ENCODE results near the gene CSH1. TPM values are rescaled to one million over a fixed set of nuclear protein-coding genes. Genes with fewer than 3 reads are reported as not detected.
"Not testable (repeated sequence)": the region's sequence is repeated elsewhere in the genome, so short reads cannot be mapped to it uniquely, and the experiment has no call there.

CSH1 gene
- total RNA-seq, 6 experiments from 2014 or later = not detected

DNA sequence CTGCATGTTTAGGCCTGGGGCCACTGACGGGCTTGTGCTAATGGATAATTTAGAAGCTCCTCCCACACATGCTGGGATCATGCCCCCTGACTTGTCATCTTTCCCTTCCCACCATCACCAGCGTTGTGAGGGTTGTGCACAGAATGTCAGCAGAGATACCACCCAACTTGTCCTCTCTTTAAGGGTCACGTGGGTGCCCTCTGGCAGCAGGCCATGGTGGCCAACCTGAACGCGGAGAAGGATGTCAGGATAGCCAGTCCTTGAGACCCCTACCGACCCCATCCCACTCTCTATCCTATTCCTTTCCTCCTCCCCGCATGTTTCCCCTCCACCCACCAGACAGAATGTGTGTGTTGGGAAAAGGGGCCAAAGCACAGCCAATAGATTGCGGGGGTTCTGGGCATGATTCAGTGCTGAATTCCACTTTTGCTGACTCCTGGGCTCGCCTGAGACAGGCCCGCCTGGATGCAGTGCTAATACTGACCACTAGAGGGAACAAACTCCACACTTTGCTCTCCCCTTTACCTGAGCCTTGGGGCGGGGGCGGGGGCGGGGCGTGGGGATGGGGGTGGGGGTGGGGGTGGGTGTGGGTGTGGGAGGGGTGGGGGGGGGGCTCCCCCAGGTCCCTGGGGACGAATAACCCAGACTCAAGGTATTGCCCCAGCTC is 14.3 kb downstream of the CSH1 start, which contains the start of gene GH2:
Gene GH2, minus strand, starts transcription at position 10 of the 667 bp plus-strand sequence. CDS start 143 bp downstream, outside the sequence.
- no peak within 1 kb of the TSS for H3K4me3 Mint-ChIP-seq
- H3K27me3 Mint-ChIP-seq (ENCODE audit: insufficient read depth) = peaks cover 36% of the 10 kb centered on the region

DNA sequence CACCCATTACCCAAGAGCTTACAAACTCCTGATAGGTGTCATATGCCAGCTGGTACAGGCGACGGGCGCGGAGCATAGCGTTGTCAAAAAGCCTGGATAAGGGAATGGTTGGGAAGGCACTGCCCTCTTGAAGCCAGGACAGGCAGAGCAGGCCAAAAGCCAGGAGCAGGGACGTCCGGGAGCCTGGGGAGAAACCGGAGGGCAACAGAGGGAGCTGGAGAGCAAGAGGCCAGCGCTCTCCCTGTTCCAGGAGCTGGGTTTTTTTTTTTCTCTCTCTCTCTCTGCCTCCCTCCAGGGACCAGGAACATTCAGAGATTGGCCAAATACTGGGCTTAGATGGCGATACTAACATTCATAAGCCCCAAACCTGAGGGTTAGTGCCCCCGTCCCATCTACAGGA is 15.0 kb downstream of the CSH1 start:
- H3K4me3 Mint-ChIP-seq; H3K36me3 Mint-ChIP-seq (ENCODE audit: low read depth); H3K4me1 Mint-ChIP-seq (ENCODE audit: low read depth); DNase-seq; H3K9me3 Mint-ChIP-seq; H3K27ac Mint-ChIP-seq: not testable (repeated sequence)
- peaks cover 38% of the 10 kb centered on the region for H3K27me3 Mint-ChIP-seq (ENCODE audit: insufficient read depth)

More for the DNA sequence above, 14.3 kb downstream of the CSH1 start, which contains the start of gene GH2:
- peak; percentile 46 for DNase-seq
- TF ChIP-seq CTCF (IDR thresholded peaks at IDR 0.05) = peak; percentile 75
- no peaks in the 10 kb centered on the region for H3K36me3 Mint-ChIP-seq (ENCODE audit: low read depth)
- no peaks in the 10 kb centered on the region for H3K9me3 Mint-ChIP-seq
- no peaks in the 10 kb centered on the region for H3K4me1 Mint-ChIP-seq (ENCODE audit: low read depth)
- H3K27ac Mint-ChIP-seq = no peak within 1 kb of the TSS

DNA sequence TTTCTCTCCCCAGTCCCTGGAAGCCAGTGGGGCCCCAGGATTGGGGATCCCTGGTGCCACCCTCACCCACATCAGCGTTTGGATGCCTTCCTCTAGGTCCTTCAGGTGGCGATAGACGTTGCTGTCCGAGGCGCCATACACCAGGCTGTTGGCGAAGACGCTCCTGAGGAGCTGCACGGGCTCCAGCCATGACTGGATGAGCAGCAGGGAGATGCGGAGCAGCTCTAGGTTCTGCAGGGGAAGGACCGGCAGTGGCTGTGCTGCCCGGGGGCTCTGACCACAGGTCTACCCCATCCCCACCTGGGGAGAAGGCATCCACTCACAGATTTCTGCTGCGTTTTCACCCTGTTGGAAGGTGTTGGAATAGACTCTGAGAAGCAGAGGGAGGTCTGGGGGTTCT is 15.7 kb downstream of the CSH1 start:
- Mint-ChIP-seq H3K4me3 (no peak overlapping the region), H3K36me3 (ENCODE audit: low read depth) (no peaks in the 10 kb centered on the region), H3K27me3 (ENCODE audit: insufficient read depth) (peaks cover 44% of the 10 kb centered on the region), H3K4me1 (ENCODE audit: low read depth) (no peaks in the 10 kb centered on the region), H3K27ac (no peak overlapping the region), H3K9me3 (no peaks in the 10 kb centered on the region)
- no peak for TF ChIP-seq CTCF (IDR thresholded peaks at IDR 0.05)
- DNase-seq = no peak

DNA sequence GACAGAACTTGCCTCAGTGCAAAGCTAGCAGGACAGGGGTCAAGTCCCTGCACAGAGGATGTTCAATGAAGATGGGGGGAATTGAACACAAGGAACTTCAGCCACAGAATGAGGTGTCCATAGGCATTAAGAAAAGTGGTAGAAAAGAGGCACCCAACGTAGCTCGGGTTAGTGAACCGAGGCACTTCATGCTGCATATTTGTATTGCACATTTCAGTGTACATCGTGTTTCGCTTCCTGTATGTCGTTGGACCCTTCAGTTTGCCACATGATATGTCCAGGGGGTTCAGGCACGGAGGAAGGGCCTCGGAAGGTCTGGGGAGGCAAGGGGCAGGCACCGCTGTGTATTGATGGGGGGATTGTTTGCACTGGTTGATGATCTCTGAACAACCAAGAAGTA is 18.0 kb downstream of the CSH1 start:
- DNase-seq; H3K9me3 Mint-ChIP-seq; H3K4me3 Mint-ChIP-seq; H3K27ac Mint-ChIP-seq; H3K4me1 Mint-ChIP-seq (ENCODE audit: low read depth); H3K36me3 Mint-ChIP-seq (ENCODE audit: low read depth): not testable (repeated sequence)
- peaks cover 26% of the 10 kb centered on the region for H3K27me3 Mint-ChIP-seq (ENCODE audit: insufficient read depth)

GRCh38 chr17:63874693-63875092 is 21.7 kb downstream of the CSH1 start:
- H3K4me3 Mint-ChIP-seq; H3K36me3 Mint-ChIP-seq (ENCODE audit: low read depth); H3K9me3 Mint-ChIP-seq; H3K27ac Mint-ChIP-seq; DNase-seq: not testable (repeated sequence)
- H3K27me3 Mint-ChIP-seq (ENCODE audit: insufficient read depth) = peaks cover 16% of the 10 kb centered on the region
- H3K4me1 Mint-ChIP-seq (ENCODE audit: low read depth) = peaks cover 18% of the 10 kb centered on the region

DNA sequence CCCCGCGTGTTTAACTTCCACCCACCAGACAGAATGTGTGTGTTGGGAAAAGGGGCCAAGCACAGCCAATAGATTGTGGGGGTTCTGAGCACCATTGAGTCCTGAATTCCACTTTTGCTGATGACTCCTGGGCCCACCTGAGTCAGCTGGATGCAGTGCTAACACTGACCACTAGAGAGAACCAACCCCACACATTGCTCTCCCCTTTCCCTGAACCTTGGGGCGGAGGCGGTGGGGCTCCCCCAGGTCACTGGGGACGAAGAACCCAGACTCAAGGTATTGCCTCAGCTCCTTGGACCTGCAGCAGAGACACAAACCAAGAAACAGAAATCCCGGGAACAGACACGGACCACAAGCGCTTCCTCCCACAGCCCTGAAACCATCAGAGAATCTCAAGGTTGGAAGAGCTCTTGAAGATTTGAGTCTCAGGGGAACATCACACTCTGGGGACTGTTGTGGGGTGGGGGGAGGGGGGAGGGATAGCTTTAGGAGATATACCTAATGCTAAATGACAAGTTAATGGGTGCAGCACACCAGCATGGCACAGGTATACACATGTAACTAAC is 22.2 kb downstream of the CSH1 start:
- peaks cover 16% of the 10 kb centered on the region for H3K27me3 Mint-ChIP-seq (ENCODE audit: insufficient read depth)
- H3K36me3 Mint-ChIP-seq (ENCODE audit: low read depth); H3K27ac Mint-ChIP-seq; H3K9me3 Mint-ChIP-seq; H3K4me3 Mint-ChIP-seq; DNase-seq: not testable (repeated sequence)
- H3K4me1 Mint-ChIP-seq (ENCODE audit: low read depth) = peaks cover 24% of the 10 kb centered on the region

- not testable (repeated sequence) for H3K9me3 Mint-ChIP-seq; DNase-seq; H3K4me3 Mint-ChIP-seq; H3K36me3 Mint-ChIP-seq (ENCODE audit: low read depth); H3K27ac Mint-ChIP-seq
- Mint-ChIP-seq H3K4me1 (ENCODE audit: low read depth) (peaks cover 28% of the 10 kb centered on the region), H3K27me3 (ENCODE audit: insufficient read depth) (peaks cover 12% of the 10 kb centered on the region)
Observed at GRCh38 chr17:63873577-63873976, 22.8 kb downstream of the CSH1 start, which contains the start of gene CSH2. CSH2 (minus strand) TSS chr17:63873677; CDS start chr17:63873614, 63 bp downstream.

DNA sequence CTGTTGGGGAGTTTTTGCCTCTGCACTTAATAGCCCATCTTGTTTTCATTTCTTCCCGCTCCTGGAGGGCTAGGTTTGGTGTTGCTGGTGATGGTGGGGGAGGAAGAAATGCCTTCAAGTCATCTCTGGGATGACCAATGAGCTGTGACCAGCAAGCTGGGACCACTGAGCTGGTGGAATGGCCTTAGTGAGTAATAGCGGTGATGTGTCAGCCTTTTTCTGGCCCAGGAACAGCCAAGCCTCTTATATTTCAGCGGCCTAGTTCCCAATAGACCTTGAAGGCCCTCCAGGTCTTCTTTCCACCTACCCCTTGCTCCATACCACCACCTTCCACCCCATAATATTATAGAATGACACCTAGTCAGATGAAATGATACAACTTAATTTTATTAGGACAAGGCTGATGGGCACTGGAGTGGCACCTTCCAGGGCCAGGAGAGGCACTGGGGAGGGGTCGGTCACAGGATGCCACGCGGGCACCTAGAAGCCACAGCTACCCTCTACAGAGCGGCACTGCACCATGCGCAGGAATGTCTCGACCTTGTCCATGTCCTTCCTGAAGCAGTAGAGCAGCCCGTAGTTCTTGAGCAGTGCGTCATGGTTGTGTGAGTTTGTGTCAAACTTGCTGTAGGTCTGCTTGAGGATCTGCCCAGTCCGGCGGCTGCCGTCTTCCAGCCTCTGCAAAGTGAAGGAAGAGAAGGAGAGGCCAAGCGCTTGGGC is 24.6 kb downstream of the CSH1 start:
- H3K27me3 Mint-ChIP-seq (ENCODE audit: insufficient read depth); H3K27ac Mint-ChIP-seq; H3K9me3 Mint-ChIP-seq; DNase-seq; H3K4me3 Mint-ChIP-seq; H3K36me3 Mint-ChIP-seq (ENCODE audit: low read depth): not testable (repeated sequence)
- H3K4me1 Mint-ChIP-seq (ENCODE audit: low read depth) = peaks cover 28% of the 10 kb centered on the region

GRCh38 chr17:63870292-63870665 is 26.1 kb downstream of the CSH1 start:
- H3K36me3 Mint-ChIP-seq (ENCODE audit: low read depth); DNase-seq; H3K27me3 Mint-ChIP-seq (ENCODE audit: insufficient read depth); H3K9me3 Mint-ChIP-seq: not testable (repeated sequence)
- peaks cover 28% of the 10 kb centered on the region for H3K4me1 Mint-ChIP-seq (ENCODE audit: low read depth)
- peak overlapping the region; percentile 52; the same call in 1 of the 2 replicates for H3K4me3 Mint-ChIP-seq
- H3K27ac Mint-ChIP-seq = peak overlapping the region; percentile 63

Measured in HFFc6 (cell line).